B cell (primary cell): ENCODE measurements around the gene NBEAL1. TPM values are rescaled to one million over a fixed set of nuclear protein-coding genes. Genes with fewer than 3 reads are reported as not detected.

Experiments used
- ATAC-seq: fragments of 200-7000 bp; cut with Tn5 transposase; one replicate; pipeline ENCODE4 v1.10.0; 2021; ENCODE audit warnings: low read depth, mild to moderate bottlenecking, moderate number of reproducible peaks, moderate library complexity
- CTCF ChIA-PET: fragments of 350-600 bp; sonication (Branson Sonifier 250); formaldehyde crosslinking; loops from one replicate; lab custom pipeline; 2021; ENCODE audit warnings: antibody characterized with exemption, inconsistent platforms; lab: Charles Lee
- POLR2A ChIA-PET: fragments of 350-600 bp; sonication (Branson Sonifier 250); formaldehyde crosslinking; loops from one replicate; lab custom pipeline; 2021; ENCODE audit warnings: antibody characterized with exemption; lab: Charles Lee
- DNase-seq: peaks from one replicate; pipeline ENCODE4 v3.0.0; 2013
- H2AFZ ChIP-seq: 2 replicates; pipeline ENCODE4 v1.6.1; 2012; ENCODE audit warnings: mild to moderate bottlenecking, low read depth, low read length; ENCODE audit not compliant: insufficient read depth, poor library complexity, severe bottlenecking
- H3K27ac ChIP-seq, 2 donors: 1 replicate in 1 of 2; 2 replicates in 1 of 2; pipeline ENCODE4 v1.5.1; 2012 to 2013; ENCODE audit warnings: low read length in 2 of 2, mild to moderate bottlenecking in 2 of 2, moderate library complexity in 1 of 2
- H3K27me3 ChIP-seq, 4 experiments: fragments of 200-600 bp in 1 of 4; sonication (generic) in 1 of 4; replicated peaks in 1 of 4; 1 replicate in 2 of 4; 2 replicates in 2 of 4; pipeline versions ENCODE4 v1.6.1 to v1.7.0; 2013 to 2016; ENCODE audit warnings: low read length in 3 of 4, mild to moderate bottlenecking in 2 of 4, mixed read lengths in 1 of 4, moderate library complexity in 1 of 4; ENCODE audit not compliant: insufficient read depth in 4 of 4, control insufficient read depth in 3 of 4; ENCODE audit errors: control extremely low read depth in 1 of 4
- H3K36me3 ChIP-seq, 2 experiments: replicated peaks in 1 of 2; 1 replicate in 1 of 2; 2 replicates in 1 of 2; pipeline versions ENCODE4 v1.6.1 to v1.7.1; 2013; ENCODE audit warnings: low read length in 1 of 2; ENCODE audit not compliant: insufficient read depth in 2 of 2, control insufficient read depth in 1 of 2; ENCODE audit errors: control extremely low read depth in 1 of 2, extremely low read depth in 1 of 2
- H3K4me1 ChIP-seq, 2 donors: fragments of 200-600 bp in 1 of 2; sonication (generic) in 1 of 2; 1 replicate in 1 of 2; 2 replicates in 1 of 2; pipeline versions ENCODE4 v1.5.1 to v1.6.1; 2013 to 2017; ENCODE audit warnings: low read length in 2 of 2; ENCODE audit not compliant: control insufficient read depth in 2 of 2, insufficient read depth in 2 of 2
- H3K4me2 ChIP-seq: replicated peaks from 2 replicates; pipeline ENCODE3; 2012; ENCODE audit warnings: mild to moderate bottlenecking, low read depth, low read length; ENCODE audit not compliant: poor library complexity, severe bottlenecking
- H3K4me3 ChIP-seq, 5 experiments: fragments of 200-600 bp in 1 of 5; sonication (generic) in 1 of 5; 1 replicate in 3 of 5; 2 replicates in 2 of 5; pipeline versions ENCODE4 v1.5.1 to v1.7.0; 2011 to 2016; ENCODE audit warnings: low read length in 4 of 5, mild to moderate bottlenecking in 4 of 5, low read depth in 2 of 5, control low read depth in 1 of 5, moderate library complexity in 1 of 5; ENCODE audit not compliant: insufficient read depth in 1 of 5; ENCODE audit errors: control extremely low read depth in 1 of 5, extremely low read depth in 1 of 5
- H3K79me2 ChIP-seq: fragments of 200-600 bp; sonication (generic); one replicate; pipeline ENCODE4 v1.6.0; 2016; ENCODE audit warnings: low read length; ENCODE audit not compliant: control insufficient read depth, insufficient read depth
- H3K9ac ChIP-seq: fragments of 200-600 bp; sonication (generic); 2 replicates; pipeline ENCODE4 v1.6.1; 2017; ENCODE audit warnings: mild to moderate bottlenecking, low read length, moderate library complexity
- H3K9me3 ChIP-seq, 3 donors: one replicate each; pipeline versions ENCODE4 v1.6.1 to v1.7.1; 2013; ENCODE audit warnings: low read length in 2 of 3; ENCODE audit not compliant: control insufficient read depth in 2 of 3, insufficient read depth in 1 of 3; ENCODE audit errors: control extremely low read depth in 1 of 3
- H4K20me1 ChIP-seq: 2 replicates; pipeline ENCODE4 v1.6.0; 2012; ENCODE audit warnings: mild to moderate bottlenecking, low read length; ENCODE audit not compliant: insufficient read depth, control insufficient read depth, poor library complexity, severe bottlenecking
- H3K27ac Mint-ChIP-seq: one replicate; pipeline ENCODE4 v1.8.0; 2021; ENCODE audit warnings: mixed read lengths
- H3K27me3 Mint-ChIP-seq: one replicate; pipeline ENCODE4 v1.8.0; 2021; ENCODE audit warnings: mixed read lengths
- H3K4me1 Mint-ChIP-seq: one replicate; pipeline ENCODE4 v1.8.0; 2021; ENCODE audit warnings: mixed read lengths
- H3K4me3 Mint-ChIP-seq: one replicate; pipeline ENCODE4 v1.8.0; 2021; ENCODE audit warnings: mixed read lengths
- H3K9me3 Mint-ChIP-seq: one replicate; pipeline ENCODE4 v1.8.0; 2022; ENCODE audit warnings: mixed read lengths; ENCODE audit not compliant: insufficient read depth
- CTCF ChIP-seq: fragments of 200-600 bp; IDR thresholded peaks from one replicate; pipeline ENCODE4 v1.8.0; 2022; ENCODE audit warnings: antibody characterized with exemption, mild to moderate bottlenecking
- EZH2 ChIP-seq: IDR thresholded peaks from 2 replicates; pipeline ENCODE4 v1.6.1; 2012; ENCODE audit warnings: borderline replicate concordance, low read depth, mild to moderate bottlenecking, moderate library complexity, low read length; ENCODE audit not compliant: insufficient read depth, poor library complexity, severe bottlenecking
- WGBS: methylation state at CpG from one replicate; pipeline ENCODE4 v1.1.5; 2013; ENCODE audit warnings: missing lambda C conversion rate; ENCODE audit not compliant: insufficient coverage; 5-methylcytosine and 5-hydroxymethylcytosine counted together
- intact Hi-C: fragments of 100-400 bp; cut with micrococcal nuclease; formaldehyde crosslinking; loops from one replicate; pipeline ENCODE4 v1.10.0; 2022
- polyA plus RNA-seq: library from polyadenylated mRNA; depleted of rRNA; stranded (reverse); fragments of >200 nt; gene quantifications from 2 replicates; pipeline ENCODE4 v1.2.3, GENCODE V29; 2012
- total RNA-seq, 2 donors: library from RNA; stranded (reverse); fragments of 120-200 nt in 1 of 2; gene quantifications; 1 replicate in 1 of 2; 2 replicates in 1 of 2; pipeline versions ENCODE4 v1.2.3 to v1.2.4, GENCODE V29; 2013 to 2022

Gene NBEAL1
- total and polyA plus RNA-seq, 2 donors (not counting 1 experiment from before 2014, with no cell fraction given): 2.2 to 22.0 TPM

GRCh38 chr2:203070701-203071100, 56.0 kb downstream of the NBEAL1 start:
- Histone ChIP-seq H3K36me3 (peaks cover 0 to 1% of the 10 kb centered on the region in 2 experiments), H2AFZ (no peak overlapping the region), H3K4me1 (no peaks in the 10 kb centered on the region), H3K4me3 (no peak overlapping the region), H3K9ac (no peak overlapping the region), H3K27ac (no peak overlapping the region), H3K9me3 (peaks cover 1 to 10% (median 2%) of the 10 kb centered on the region in 3 donors), H3K27me3 (no peaks in the 10 kb centered on the region), H4K20me1 (no peaks in the 10 kb centered on the region), H3K79me2 (no peaks in the 10 kb centered on the region), H3K4me2 (no peak overlapping the region)
- no peak overlapping the region for H3K4me3 Mint-ChIP-seq
- no peak for TF ChIP-seq CTCF
- TF ChIP-seq EZH2: no peak
- ATAC-seq (no peak), DNase-seq (no peak)
- POLR2A ChIA-PET: no interaction called here
- H3K27me3 Mint-ChIP-seq: no peaks in the 10 kb centered on the region
- H3K4me1 Mint-ChIP-seq: no peaks in the 10 kb centered on the region
- WGBS: no CpG with 5 or more reads among the region's 2 CpGs
- CTCF ChIA-PET: interaction anchor here (0.6 kb wide), 1 partner anchor 47 kb away, joined by 4 read pairs; no protein-coding TSS in a partner anchor
- H3K27ac Mint-ChIP-seq: no peak overlapping the region
- intact Hi-C loops: no loop called here
- no peaks in the 10 kb centered on the region for H3K9me3 Mint-ChIP-seq

DNA sequence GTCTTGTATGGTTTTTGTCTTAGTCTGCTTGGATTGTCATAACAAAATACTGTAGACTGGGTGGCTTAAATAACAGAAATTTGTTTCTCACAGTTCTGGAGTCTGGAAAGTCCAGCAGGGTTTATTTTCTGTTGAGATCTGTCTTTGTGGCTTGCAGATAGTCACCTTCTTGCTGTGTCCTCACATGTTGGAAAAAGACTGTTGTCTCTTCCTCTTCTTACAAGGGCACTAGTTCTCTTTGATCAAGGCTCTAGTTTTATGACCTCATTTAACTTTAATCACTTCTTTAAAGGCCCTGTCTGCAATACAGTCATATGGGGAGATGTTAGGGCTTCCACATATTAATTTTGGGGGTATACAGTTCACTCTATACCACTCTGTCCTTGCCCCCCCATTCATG, 56.5 kb downstream of the NBEAL1 start:
- TF ChIP-seq CTCF: no peak
- no peak for TF ChIP-seq EZH2
- ChIA-PET POLR2A (no interaction called here), CTCF (no interaction called here)
- Histone ChIP-seq H3K4me2 (no peak overlapping the region), H3K27me3 (no peaks in the 10 kb centered on the region), H4K20me1 (no peaks in the 10 kb centered on the region), H3K79me2 (no peaks in the 10 kb centered on the region), H3K4me3 (no peak overlapping the region), H3K9me3 (peaks cover 1 to 10% (median 2%) of the 10 kb centered on the region in 3 donors), H3K9ac (no peak overlapping the region), H3K27ac (no peak overlapping the region), H3K36me3 (peaks cover 0 to 1% of the 10 kb centered on the region in 2 experiments), H2AFZ (no peak overlapping the region), H3K4me1 (no peaks in the 10 kb centered on the region)
- ATAC-seq (no peak), DNase-seq (no peak)
- H3K27me3 Mint-ChIP-seq: no peaks in the 10 kb centered on the region
- H3K27ac Mint-ChIP-seq: no peak overlapping the region
- intact Hi-C loops: no loop called here
- no peaks in the 10 kb centered on the region for H3K9me3 Mint-ChIP-seq
- no peak overlapping the region for H3K4me3 Mint-ChIP-seq
- H3K4me1 Mint-ChIP-seq: no peaks in the 10 kb centered on the region
